ENCODE measurements around the gene MYADM.

GRCh38 chr19:53818756-53819155 lies 48.9 kb upstream of the MYADM start:
- no peak for TF ChIP-seq POLR2AphosphoS5 (IDR thresholded peaks at IDR 0.05)
- no peak for TF ChIP-seq CTCF (IDR thresholded peaks at IDR 0.05)

Measured in breast epithelium (tissue), 3 donors.